ENCODE measurements around the gene C10orf143. TPM values are rescaled to one million over a fixed set of nuclear protein-coding genes. Genes with fewer than 3 reads are reported as not detected.

Gene C10orf143
- 1.1 TPM in 1 of 2 replicates, not detected in the other for total RNA-seq

DNA sequence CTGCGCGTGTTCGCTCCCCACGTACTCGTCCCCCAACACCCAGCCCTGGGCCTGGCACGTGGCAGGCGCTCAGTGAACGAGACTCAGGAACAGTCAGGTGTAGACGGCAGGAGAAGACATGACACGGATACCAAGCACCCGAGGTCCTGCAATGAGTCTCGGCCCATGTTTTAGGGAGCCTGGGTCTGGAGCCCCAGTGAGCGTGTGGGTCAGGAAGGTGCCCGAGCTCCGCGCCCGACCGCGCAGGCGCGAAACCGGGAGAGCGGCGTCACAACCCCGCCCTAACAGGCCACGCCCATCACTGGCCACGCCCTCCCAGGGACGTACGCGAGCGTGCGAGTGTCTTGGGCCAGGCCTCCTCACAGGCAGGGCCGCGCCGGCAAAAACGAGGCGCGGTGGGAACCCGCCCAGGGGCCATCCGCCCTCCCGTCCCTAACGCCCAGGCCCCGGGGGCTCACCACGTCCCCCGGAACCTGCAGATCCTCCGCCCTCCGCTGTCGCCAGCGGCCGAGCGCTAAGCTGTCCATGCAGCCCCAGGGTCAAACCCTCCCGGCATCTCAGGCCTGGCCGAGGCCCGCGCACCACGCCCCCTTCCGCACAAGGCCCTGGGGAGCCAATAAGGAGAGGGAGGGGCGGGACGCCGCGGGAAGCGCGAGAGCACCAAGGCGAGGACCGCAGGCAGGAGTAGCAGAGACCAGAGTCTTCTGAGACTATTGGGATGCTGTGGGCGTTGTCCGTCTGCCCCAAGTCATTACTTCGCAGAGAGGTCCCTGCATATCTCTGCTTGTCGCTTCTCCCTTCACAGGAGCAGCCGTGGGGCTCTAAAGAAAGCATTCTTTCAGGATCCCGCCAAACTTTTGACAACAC lies at the start of gene C10orf143:
TSS of gene C10orf143 (minus strand) at position 585 of the 867 bp plus-strand sequence. CDS start at position 527, 58 bp downstream.

DNA sequence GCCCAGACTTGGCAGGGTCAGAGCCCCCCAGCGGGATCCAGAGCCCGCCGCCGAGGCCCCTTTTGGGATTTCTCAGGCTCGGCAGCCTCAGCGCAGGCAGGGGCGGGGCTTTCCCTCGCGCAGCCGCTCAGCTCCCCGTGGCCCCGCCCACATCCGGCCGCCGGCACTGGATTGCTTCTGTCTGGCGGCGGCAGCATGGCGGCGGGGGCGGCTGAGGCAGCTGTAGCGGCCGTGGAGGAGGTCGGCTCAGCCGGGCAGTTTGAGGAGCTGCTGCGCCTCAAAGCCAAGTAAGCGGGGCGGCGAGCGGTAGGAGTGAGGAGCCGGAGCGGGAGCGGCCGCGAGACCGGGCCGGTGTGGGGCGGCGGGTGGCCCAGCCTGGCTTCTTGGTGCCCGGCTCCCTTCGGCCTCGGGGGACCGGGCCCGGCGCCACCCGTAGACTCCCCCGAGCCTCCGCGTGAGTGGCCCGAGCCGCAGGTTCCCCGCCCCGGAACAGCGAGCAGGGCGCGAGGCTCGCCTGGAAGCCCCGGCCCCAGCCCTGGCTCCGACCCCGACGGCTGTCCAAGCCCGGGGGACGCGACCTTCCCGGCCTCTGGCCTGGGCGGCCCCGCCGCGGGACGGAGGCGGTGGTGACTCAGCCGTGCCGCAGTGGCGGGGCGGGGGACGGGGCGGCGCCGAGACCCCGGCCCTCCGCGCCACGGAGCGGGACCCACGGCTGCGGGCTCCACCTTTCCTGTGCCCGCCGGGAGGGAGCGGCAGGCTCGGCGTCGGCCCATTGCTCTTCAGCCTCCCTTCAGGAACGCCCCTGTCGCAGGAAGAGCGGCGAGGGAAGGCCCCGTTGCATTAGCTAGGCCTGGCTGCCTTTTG lies 25.8 kb upstream of the C10orf143 start, which contains the start of gene GLRX3:
TSS of gene GLRX3 (plus strand) at position 166 of the 864 bp plus-strand sequence. CDS start at position 196, 30 bp downstream.

Other genes with a start within 250 kb of the C10orf143 start
- 11.9 and 13.4 TPM in 2 replicates for gene EBF3, start 146.6 kb downstream of the C10orf143 start, total RNA-seq
- gene GLRX3, start 25.6 kb upstream of the C10orf143 start, total RNA-seq = 135 and 145 TPM in 2 replicates

Measured in mammary microvascular endothelial cell (primary cell).